Progenitor cell of endocrine pancreas (in vitro differentiated cells): ENCODE measurements around the gene GPR34. TPM values are rescaled to one million over a fixed set of nuclear protein-coding genes. Genes with fewer than 3 reads are reported as not detected.

ENCODE experiments used
- DNase-seq: peaks from one replicate; pipeline ENCODE4 v3.0.0; 2021; ENCODE audit warnings: low spot score; ENCODE audit not compliant: unreplicated experiment
- H3K27ac Mint-ChIP-seq: 2 replicates; pipeline ENCODE4 v1.8.0; 2021; ENCODE audit warnings: mild to moderate bottlenecking, moderate library complexity, mixed read lengths
- H3K27me3 Mint-ChIP-seq: 2 replicates; pipeline ENCODE4 v1.8.0; 2021; ENCODE audit warnings: mixed read lengths
- H3K36me3 Mint-ChIP-seq: 2 replicates; pipeline ENCODE4 v1.8.0; 2022; ENCODE audit warnings: mixed read lengths; ENCODE audit not compliant: insufficient read depth
- H3K4me1 Mint-ChIP-seq: 2 replicates; pipeline ENCODE4 v1.8.0; 2021; ENCODE audit warnings: low read depth, mixed read lengths
- H3K4me3 Mint-ChIP-seq: 2 replicates; pipeline ENCODE4 v1.8.0; 2021; ENCODE audit warnings: low read depth, mild to moderate bottlenecking, moderate library complexity, mixed read lengths
- H3K9me3 Mint-ChIP-seq: 2 replicates; pipeline ENCODE4 v1.8.0; 2021; ENCODE audit warnings: low read depth, mixed read lengths
- CTCF ChIP-seq: fragments of 200-600 bp; sonication (generic); IDR thresholded peaks from one replicate; pipeline ENCODE4 v1.5.0; 2021; ENCODE audit warnings: antibody characterized with exemption, mild to moderate bottlenecking; ENCODE audit not compliant: unreplicated experiment
- total RNA-seq: library from RNA; stranded (reverse); gene quantifications from 2 replicates; pipeline ENCODE4 v1.2.1, GENCODE V29; 2021

The GPR34 gene
- total RNA-seq, 1 donor from 2014 or later, result not detected

GRCh38 chrX:41684138-41684537 is 4.6 kb upstream of the GPR34 start:
- Mint-ChIP-seq H3K9me3 (peaks cover 12% of the 10 kb centered on the region), H3K27me3 (no peaks in the 10 kb centered on the region), H3K4me1 (no peaks in the 10 kb centered on the region), H3K36me3 (no peaks in the 10 kb centered on the region), H3K4me3 (no peak overlapping the region), H3K27ac (no peak overlapping the region)
- DNase-seq, result no peak
- TF ChIP-seq CTCF, result no peak

DNA sequence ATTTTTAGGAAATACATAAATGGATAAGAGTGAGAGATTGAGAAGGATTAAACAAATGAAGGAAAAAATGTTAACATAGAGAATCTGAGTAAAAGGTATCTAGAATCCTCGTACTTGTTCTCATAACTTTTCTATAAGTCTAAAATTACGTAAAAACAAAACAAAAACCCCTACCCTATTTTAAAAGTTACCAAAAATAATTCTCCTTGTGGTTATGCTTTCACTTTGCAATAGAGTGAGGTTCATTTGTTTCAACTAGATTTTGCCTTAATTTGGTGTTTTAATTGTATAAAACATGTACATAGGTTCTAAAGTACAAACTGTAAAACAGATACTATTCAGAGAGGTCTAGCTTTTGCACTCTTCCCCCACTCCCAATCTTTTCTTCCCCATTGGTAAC is 3.8 kb upstream of the GPR34 start:
- DNase-seq, result no peak
- no peaks in the 10 kb centered on the region for H3K27me3 Mint-ChIP-seq
- H3K36me3 Mint-ChIP-seq, result no peaks in the 10 kb centered on the region
- no peaks in the 10 kb centered on the region for H3K4me1 Mint-ChIP-seq
- no peak overlapping the region for H3K4me3 Mint-ChIP-seq
- TF ChIP-seq CTCF, result no peak
- no peak overlapping the region for H3K27ac Mint-ChIP-seq
- H3K9me3 Mint-ChIP-seq, result peaks cover 12% of the 10 kb centered on the region

GRCh38 chrX:41686788-41687187 is 2.0 kb upstream of the GPR34 start:
- Mint-ChIP-seq H3K9me3 (peaks cover 9% of the 10 kb centered on the region), H3K4me3 (no peak overlapping the region), H3K4me1 (no peaks in the 10 kb centered on the region), H3K27ac (no peak overlapping the region), H3K27me3 (no peaks in the 10 kb centered on the region), H3K36me3 (no peaks in the 10 kb centered on the region)
- no peak for TF ChIP-seq CTCF
- no peak for DNase-seq

GRCh38 chrX:41688156-41688555 is 617 bp upstream of the GPR34 start:
- Mint-ChIP-seq H3K27me3 (no peaks in the 10 kb centered on the region), H3K9me3 (peaks cover 12% of the 10 kb centered on the region), H3K4me1 (no peaks in the 10 kb centered on the region)

DNA sequence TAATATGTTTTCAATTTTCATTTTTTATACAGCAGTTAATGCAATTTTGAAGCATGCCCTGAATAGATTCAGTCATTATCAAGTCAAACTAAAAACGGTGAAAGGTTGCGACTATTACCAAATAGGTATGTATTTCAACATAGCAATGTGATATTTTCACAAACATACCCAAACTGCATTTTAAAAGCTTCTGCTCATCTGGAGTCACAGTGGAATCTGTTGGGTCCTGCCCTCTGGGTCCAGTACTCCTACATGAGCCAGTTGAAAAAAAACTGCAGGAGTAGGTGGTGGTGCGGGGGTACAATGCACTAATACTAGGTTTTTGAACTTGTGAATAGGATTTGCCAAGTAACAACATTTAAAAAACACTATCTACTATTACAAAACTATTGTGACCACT is 938 bp downstream of the GPR34 start:
- H3K9me3 Mint-ChIP-seq, result peaks cover 7% of the 10 kb centered on the region
- no peak overlapping the region for H3K27ac Mint-ChIP-seq
- H3K4me3 Mint-ChIP-seq, result no peak overlapping the region
- no peaks in the 10 kb centered on the region for H3K4me1 Mint-ChIP-seq
- no peaks in the 10 kb centered on the region for H3K27me3 Mint-ChIP-seq
- peaks cover 2% of the 10 kb centered on the region for H3K36me3 Mint-ChIP-seq
- no peak for TF ChIP-seq CTCF
- DNase-seq, result no peak

More at GRCh38 chrX:41688156-41688555, 617 bp upstream of the GPR34 start:
- H3K4me3 Mint-ChIP-seq, result no peak overlapping the region
- no peak for DNase-seq
- no peak for TF ChIP-seq CTCF
- H3K36me3 Mint-ChIP-seq, result peaks cover 2% of the 10 kb centered on the region
- no peak overlapping the region for H3K27ac Mint-ChIP-seq
